IPS DF 4.7 (cell line): Measurements from ENCODE around the gene OTULIN.

Source experiments
- DNase-seq: peaks from one replicate; pipeline ENCODE4 v3.0.0-alpha.2; 2013; ENCODE audit warnings: low spot score; ENCODE audit errors: extremely low read depth

Gene OTULIN

DNA sequence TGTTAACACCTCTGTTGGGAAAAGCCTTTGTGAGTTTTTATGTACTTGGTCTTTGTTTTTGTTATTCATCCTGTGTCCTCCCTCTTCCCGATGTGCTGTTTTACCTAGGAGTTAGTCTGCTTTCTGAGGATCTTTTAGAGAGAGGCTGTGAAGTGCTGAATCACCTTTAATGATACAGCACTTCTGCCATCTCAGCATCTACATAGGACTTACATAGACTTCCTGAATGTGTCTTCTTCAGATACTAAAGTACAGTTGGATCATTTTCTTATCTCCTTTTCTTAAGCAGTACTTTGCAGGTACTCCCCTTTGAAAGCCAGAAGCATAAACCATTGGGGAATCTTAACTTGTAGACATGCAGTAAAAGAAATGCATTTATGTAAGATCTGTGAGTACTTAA is 31.5 kb downstream of the OTULIN start:
- DNase-seq = no peak

DNA sequence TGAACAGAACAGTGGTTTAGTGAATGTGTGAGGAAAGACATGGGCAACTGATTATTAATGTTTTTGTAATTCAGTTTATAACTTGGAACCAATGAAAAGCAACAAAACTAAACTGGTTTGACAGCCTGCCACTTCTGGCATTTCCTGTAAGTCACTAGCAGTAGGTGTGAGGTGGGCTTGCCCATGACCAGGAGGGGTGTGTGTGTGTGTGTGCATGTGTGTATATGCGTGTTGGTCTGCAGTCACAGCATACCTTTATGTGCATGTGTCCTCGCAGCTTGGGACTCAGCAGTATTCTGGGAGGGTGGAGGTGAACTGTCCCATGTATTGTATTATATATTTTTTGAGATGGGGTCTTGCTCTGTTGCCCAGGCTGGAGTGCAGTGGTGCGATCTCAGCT is 32.3 kb downstream of the OTULIN start:
- DNase-seq = no peak

DNA sequence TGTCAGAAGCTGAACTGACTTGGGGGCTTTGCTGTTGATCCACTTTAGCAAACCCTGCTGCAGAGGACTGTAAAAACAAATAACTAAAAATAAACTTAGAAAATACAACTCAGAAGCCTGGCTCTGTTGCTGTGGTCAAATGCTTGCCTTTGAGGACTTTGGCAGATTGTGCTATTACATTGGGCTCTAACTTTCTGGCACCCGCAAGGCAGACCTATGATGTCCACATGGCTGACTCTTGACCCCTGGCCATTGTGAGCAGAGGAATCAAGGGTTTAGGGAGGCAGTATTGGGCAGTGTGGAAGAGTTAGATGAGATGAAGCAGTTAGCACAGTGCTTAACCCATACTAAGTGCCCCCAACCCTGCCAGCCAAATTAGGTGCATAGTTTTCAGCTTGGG is 34.0 kb downstream of the OTULIN start:
- DNase-seq = no peak

DNA sequence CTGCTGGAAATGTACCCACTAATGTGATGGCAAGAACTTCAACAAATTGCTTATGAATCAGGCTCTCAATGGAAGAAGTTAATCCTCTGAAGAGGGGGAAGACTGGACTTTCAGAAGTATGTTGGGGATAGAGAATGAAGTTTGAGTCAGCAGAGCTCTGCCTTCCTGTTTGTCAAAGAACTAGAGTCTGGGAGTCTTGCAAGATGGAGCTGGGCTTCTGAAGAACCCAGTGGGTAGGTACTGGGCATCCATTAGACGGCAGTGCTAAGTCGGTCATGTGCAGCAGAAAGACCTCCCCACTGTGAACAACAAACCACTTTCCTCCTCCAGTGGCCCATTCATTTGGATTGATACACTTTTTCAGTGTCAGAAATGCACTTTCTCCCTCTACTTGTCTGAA is 34.6 kb downstream of the OTULIN start:
- DNase-seq = no peak

GRCh38 chr5:14699807-14700400 is 35.4 kb downstream of the OTULIN start:
- no peak for DNase-seq

DNA sequence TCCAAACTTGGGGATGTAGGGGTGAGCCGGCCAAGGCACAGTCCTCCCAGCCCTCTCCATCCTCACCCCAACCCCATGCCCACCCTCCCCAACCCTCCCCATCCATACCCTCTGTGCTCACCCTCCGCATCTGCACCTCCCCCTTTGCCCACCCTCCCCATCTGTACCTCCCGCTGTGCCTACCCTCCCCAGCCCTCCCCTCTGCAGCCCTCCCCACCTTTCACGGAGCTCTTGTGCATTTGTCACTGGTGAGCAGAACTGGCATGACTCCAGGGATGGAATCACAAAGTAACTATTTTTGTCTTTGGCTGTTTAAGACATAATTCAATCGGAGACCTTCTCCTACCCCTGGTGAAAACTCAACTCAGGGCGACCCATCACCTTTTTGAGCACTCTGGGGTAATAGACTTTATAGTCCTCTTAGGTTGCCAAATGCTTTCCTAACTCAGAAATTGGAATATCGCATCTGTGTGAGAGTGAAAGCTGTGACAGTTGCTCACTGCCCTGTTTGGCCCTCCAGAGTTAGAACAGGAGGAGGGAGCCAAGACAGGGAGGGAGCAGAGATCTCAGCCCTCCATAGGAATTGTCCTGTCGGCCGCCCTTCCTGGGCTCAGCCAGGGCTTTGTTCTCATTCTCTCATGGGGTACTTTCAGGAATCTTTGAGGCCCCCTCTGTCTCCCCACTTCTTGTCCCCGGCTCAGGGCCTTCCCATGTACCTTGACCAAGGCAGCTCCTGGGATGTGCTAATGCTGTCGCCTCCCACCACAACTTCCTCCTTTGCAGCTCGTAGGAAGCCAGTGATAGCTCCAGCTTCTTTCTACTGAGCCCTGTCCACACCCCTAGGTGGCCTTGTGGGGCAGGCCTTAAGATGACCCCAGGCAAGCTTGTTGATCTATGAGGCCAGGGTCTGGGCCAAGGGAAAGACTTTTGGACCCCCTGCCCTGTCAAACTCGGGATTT is 36.2 kb downstream of the OTULIN start:
- DNase-seq = no peak

GRCh38 chr5:14701556-14701955 is 37.0 kb downstream of the OTULIN start:
- DNase-seq = no peak

DNA sequence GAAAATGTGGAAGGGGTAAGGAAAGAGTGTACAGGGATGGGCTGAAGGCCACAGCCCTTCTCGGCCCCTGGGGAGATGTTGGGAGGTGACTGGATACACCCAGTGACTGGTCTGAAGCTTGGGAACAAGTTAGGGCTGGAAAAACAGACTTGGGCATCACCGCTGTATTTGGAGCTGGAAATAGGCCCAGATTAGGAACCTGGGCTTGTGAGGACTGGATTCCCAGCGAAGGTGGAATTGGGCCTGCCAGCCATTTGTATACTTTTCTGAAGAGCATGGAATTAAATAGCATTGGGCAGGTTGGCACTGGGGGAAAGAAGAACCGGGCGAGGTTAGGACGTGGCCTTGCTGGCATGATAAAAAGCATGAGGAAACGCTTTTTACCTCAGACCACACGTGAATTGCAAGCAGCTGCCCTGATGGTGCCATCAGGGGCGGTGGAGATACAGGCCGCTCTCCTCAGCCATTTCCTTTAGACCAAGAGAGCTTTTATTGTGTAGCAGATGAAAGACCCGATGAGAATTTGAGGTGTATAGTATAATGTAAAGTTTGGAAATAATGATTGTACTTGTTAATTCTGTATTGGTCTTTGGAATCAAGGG is 37.8 kb downstream of the OTULIN start:
- no peak for DNase-seq

GRCh38 chr5:14705556-14705955 is 41.0 kb downstream of the OTULIN start:
- DNase-seq = no peak

- DNase-seq = no peak
Observed at GRCh38 chr5:14706615-14707021, 42.1 kb downstream of the OTULIN start.

DNA sequence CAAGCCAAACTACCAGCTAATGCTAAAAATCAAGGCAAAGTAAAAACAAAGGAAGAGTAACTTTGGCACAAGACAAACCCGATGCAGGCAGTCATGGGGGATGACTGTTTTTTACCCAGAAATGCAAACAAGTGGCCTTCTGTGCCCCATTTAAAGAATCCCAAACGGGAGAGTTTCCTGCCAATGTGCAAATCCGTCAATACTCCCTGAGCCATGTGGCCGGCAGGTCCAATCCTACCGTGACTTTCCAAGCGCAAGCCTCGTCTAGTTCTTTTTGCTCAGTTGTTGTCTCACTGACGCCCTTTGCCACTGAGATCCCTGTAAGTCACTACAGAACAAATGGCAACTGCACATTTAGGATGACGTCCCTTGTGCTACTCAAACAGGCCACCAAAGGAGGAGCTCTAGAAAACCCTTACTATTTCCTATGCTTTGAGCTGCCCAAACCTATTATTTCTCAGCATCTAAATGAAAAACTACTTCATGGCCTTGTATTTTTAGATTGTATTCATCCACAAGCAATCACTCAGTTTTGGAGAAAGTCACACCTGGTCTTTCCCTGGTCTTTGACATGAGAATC is 43.4 kb downstream of the OTULIN start:
- no peak for DNase-seq

DNA sequence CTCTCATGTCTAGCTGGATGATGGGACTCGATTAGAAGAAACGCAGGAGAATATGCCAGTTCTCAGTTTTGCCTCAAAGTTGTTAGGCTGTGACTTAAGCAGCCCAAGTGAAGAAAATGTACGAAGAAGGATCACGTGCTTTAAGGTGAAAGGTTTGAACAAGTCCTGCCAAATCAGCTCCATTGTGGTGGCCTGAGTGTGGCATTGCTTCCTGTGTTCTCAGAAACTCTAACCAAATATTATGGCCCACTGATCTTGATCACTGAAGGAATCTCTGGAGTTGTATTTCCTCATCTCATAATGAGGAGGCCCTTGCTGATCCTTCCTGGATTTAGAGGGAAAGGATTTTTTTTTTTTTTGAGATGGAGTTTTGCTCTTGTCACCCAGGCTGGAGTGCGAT is 44.0 kb downstream of the OTULIN start:
- no peak for DNase-seq

- no peak for DNase-seq
Observed at GRCh38 chr5:14710313-14710994, 45.9 kb downstream of the OTULIN start.

GRCh38 chr5:14712131-14712530 is 47.6 kb downstream of the OTULIN start:
- no peak for DNase-seq

- no peak for DNase-seq
Observed at GRCh38 chr5:14712666-14713065, 48.1 kb downstream of the OTULIN start.

GRCh38 chr5:14713476-14714390 is 49.2 kb downstream of the OTULIN start:
- no peak for DNase-seq

DNA sequence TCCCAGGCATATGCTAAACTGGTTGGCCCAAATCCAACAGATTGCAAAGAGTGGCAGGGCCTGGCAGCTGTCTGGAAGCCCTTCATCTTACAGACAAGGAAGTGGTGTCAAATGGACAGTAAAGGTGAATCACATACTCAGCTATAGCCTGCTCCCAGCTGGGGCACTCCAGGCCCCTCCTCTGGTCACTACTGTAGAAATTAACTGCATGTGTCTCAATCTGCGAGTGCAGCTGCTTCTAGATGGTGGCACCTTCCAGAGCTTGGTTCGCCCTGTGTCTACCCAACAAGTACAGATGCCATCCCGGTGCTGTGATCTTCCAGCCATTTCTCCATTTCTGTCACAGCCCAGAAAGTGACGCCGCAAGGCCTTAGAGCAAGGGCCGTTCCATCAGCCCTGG is 50.2 kb downstream of the OTULIN start:
- no peak for DNase-seq

DNA sequence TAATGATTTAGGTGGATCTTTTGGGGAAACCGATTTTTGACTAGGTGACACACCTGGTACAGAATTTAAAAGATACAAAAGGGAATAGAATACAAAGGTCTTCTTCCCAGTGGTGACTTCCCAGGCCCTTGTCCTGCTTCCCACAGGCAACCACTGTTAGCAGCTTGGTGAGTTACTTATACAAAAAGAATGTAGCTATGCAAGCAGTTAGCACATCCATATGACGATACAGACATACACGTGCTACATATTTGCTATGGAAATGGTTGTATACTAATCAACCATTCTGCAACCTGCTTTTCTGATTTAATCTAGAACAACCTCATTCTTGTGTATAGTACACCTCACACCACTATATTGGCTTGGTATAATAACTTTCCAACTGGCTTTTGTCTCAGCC is 51.0 kb downstream of the OTULIN start:
- DNase-seq = no peak

DNA sequence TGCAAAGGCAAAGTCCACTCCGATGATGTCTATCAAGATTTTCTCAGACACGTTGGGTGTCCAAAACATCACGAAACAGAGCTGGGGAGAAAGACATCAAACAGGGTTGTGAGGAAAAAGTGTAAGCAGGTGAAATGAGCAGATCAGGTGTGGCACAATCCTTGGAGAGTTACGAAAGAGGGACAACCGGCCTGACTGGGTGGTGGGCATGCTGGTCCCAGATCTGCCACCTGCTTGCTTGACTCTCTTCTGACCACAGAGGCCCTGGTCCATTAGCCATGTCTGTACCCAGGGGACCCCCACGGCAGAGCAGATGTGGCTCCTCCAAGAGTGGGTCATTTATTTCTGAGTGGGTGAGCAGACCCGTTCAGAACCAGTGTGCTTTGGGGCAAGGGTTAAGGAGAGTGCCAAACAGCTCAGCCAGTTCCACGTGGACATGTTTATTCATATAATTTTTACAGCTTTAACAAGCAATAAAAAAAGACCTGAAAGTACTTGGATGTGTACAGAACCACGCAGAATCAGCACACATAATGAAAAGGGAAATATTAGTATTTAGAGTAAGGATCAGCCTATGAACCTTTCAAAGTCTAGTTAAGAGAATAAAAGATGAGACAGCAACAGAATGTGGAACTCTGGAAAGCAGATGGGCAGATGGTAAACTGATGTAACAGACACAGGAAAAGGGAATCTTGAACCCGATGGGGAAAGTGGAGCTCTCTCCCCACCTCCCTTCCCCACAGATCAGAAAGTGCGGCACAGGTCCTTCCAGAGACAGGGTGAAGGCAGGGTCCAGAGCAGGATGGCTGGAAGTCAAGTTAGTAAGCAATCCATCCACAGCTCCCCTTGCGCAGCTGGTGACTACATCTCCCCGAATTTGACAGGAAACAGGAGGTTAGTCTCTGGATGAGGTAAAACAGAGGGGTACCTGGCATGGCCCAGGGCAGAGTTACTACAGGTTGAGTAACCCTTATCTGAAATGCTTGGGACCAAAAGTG is 52.5 kb downstream of the OTULIN start:
- DNase-seq = no peak
